RKO (cell line): ENCODE results near the gene PARL.
A peak's percentile ranks its signal among the peaks of the same experiment; 100 is the strongest.

ENCODE experiments used
- DNase-seq: peaks from one replicate; pipeline ENCODE4 v3.0.0-alpha.2; 2016; ENCODE audit warnings: low spot score

The PARL gene

DNA sequence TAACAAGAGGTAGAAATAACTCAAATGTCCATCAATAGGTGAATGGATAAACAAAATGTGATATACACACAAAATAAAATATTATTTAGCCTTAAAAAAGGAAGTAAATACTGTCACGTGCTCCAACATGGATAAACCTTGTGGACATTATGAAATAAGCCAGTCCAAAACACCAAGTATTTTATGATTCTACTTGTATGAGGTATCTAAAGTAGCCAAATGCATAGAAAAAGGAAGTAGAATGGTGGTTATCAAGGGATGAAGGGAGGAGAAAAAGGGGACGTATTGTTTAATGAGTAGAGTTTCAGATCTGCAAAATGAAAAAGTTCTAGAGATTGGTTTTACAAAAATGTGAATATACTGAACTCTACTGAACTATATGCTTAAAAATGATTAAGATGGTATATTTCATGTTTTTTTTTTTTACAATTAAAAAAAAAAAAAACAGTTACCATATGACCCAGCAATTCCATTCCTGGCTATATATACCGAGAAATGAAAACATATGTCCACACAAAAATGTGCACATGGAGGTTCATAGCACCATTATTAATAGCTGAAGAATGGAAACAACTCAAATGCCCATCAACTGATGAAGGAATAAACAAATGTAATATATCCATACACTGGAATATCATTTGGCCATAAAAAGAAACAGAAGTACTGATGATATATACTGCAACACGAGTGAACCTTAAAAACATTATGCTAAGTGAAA is 30.2 kb downstream of the PARL start:
- no peak for DNase-seq

DNA sequence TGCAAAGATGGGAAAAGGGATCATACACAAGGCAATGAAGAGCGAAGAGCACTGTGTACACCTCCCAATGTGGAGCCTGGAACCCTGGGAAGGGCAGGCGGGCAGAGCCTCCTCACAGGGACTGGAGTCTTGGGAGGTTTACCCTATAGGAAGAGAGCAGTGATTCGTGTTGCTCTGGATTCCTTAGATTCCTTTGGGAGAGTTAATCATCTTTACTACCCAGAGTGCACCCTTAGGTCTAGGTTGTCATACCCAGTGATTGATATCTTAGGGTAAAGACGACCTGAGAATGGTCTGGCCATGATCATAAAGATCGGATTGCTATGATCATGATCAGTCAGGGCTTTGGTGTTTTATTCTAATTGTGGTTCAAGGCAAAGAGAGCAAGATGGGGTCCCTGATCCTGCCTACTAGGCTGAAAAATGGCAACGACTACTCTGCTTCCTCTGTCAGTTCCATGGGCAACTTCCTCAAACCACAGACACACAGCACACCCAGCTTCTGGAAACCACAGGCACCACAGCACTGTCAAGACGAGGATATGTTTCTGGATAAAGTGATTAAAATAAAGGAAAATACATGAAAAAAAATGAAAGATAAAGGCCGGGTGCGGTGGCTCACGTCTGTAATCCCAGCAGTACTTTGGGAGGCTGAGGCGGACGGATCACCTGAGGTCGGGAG is 38.9 kb downstream of the PARL start:
- no peak for DNase-seq

DNA sequence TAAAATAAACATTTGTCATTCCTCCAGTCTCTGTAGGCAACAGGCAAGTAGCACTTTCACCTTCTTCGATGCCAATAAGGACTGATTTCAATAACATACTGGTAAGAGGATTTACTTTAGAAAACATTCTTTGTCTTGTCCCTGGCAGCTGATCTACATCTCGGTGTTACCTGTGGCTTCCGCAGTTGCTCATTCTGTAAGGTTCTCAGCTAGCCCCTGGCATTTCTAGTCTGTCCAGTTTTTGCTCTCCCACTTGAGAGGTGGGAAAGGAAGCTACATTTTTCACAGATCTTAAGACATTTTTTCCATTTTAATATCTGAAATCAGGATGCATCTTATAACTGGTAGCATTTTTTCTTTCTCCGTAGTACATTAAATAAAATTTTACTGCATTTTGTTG is 39.6 kb downstream of the PARL start:
- DNase-seq: no peak

DNA sequence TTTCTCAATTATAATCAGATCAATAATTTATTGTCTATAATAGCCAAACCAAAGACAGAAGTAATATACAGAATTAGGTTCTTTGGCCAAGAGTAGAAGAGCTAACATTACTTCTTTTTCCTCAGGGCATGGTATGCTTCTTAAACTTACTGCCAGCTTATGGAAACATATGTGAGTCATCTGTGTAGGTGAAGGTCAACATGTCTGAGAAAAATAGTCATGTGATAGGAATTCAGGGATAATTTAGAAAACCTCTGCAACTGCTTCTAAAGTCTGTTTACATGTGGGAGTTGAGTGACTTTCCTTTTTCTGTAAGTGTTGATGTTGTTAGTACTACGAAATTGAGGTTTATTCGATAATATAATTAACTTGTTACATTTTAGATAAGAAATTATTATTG is 40.1 kb downstream of the PARL start:
- peak; percentile 43 for DNase-seq

DNA sequence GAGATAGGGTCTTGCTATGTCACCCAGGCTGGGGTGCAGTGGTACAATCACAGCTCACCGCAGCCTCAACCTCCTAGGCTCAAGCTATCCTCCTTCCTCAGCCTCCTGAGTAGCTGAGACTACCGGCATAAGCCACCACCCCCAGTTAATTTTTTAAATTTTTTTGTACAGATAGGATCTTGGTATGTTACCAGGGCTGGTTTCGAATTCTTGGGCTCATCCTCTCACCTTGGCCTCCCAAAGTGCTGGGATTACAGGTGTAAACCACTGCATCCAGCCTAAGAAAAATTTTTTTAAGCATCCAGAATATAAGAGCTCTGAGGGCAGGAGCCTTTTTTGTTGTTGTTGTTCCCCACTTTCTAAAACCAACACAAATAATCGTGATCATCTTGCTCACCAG is 44.9 kb downstream of the PARL start:
- DNase-seq: no peak

DNA sequence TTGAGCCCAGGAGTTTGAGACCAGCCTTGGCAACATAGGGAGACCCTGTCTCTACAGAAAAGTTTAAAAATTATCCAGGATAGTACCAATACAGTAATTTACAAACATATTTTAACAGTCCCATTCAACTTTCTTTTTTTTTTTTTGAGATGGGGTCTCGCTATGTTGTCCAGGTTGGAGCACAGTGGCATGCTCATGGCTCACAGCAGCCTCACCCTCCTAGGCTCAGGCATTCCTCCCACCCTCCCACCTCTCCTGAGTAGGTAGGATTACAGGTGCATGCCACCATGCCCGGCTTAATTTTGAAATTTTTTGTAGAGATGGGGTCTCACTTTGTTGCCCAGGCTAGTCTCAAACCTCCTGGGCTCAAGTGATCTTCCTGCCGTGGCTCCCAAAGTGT is 46.8 kb downstream of the PARL start:
- no peak for DNase-seq

DNA sequence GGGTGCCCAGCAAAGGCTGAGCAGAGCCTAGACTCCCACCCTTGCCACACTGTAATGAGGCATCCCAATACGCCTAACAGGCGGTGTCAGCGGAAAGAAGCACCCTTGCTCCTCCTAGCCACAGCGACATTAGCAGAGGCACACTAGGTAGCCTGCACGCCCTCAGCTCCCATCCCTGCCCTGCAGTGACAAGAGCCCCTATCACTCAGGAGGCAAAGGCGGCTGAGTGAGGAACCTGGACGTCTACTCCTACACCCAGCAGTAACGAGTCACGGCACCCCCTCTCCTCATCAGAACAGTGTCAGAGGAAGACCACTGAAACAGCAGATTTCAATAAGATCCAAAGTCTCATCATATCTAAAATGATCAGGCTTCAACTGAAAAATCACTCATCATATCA is 47.3 kb downstream of the PARL start:
- no peak for DNase-seq

DNA sequence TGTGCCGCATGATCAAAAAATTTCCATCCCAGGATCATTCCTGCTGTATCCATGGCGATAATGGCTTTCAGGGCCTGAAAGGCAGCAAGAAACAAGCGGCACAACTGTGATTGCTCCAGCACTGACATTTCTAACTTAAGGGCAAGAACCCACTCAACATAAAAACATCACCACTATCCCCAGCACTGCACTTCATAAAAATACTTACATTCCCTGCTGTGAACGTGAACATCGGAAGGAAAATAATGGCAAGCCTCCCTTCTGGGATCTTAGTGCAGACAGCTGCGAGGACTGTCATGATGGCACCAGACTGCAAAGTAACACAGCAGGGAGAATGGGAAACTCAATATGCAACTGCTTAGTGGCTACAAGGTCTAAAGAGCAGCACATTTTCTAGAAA is 51.2 kb downstream of the PARL start:
- DNase-seq: no peak

DNA sequence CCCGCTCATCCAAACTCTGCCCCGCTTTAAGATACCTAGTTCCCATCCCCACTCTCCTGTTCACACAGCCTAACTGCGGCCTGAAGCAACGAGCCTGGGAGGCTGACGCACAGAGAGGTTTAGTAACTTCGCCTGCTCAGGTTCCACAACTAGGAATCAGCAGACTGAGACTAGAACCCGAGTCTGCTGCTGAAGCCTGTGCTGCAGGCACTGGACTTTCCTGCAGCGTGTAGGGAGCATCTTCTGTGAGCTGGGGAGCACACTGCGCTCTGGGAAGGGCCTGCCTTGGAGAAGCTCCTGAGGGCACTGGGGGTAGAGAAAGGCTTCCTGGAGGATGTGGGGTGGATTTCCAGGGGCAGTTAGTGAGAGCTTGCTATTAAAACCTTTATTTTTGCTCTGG is 54.5 kb downstream of the PARL start:
- DNase-seq: no peak

DNA sequence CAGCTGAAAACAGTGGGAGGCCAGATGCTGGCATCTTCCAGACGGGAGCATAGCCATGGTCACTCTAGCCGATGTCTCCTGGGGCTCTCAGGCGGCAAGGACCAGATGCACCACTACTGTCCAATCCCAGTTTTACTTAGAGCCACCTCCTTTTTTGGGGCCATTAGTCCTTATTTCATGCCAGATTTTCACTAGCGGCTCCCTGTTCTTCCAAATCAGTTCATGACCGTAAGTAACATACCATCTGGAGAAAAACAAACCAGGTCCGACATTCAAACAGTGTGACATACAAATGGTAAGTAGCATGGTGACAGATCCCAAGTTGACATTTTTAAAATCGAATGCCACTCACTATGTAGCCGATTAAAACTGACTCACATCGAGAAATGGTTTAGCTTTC is 55.2 kb downstream of the PARL start:
- no peak for DNase-seq

DNA sequence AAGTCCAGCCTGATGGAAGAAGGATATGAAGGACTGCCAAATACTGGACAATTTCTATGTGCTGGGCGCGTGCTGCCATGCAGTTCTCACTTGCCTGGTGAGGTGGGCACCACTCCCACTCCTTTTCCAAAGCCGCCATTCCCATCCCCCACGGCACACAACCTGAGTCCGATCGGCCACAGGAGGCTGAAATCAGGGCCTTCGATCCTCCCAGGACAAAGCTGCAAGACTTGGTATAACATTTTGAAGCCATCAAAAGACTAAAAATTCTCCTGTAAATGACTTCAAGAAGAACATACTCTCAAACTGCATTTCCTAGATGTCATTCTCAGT is 56.2 kb downstream of the PARL start:
- DNase-seq: no peak

DNA sequence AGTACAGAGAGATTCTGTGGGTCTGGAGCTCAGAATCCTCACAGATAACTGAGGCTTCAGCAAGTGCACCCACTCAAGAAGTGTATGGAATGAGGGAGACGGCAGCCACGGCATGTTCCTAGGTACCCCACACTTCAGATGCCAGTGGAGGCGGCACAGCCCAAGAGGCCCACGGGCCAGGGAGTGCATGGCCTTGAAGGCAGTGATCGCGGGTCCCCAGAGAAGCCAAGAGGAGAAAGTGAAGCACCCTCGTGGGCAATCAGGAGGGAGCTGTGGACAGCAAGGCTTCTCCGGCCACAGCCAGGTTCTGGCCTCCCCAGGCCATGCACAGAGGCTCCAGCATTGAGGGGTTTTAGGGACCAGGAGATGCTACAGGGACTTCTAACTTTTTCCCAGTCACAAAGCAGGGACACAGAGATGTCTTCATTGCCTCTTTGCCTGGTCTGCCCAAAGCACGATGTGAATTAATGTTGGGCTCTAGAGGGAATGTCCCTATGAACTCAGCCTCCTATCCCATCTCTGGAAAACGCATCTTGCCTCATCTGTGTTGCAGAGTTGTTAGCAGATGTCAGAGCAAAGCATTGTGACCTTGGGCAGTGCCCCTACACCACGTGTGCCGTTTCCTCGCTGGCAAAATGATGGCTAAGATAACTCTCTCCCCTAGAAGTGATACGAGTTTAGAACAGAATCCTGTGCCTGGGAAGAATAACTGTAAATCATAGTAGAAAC is 56.7 kb downstream of the PARL start:
- DNase-seq: no peak

DNA sequence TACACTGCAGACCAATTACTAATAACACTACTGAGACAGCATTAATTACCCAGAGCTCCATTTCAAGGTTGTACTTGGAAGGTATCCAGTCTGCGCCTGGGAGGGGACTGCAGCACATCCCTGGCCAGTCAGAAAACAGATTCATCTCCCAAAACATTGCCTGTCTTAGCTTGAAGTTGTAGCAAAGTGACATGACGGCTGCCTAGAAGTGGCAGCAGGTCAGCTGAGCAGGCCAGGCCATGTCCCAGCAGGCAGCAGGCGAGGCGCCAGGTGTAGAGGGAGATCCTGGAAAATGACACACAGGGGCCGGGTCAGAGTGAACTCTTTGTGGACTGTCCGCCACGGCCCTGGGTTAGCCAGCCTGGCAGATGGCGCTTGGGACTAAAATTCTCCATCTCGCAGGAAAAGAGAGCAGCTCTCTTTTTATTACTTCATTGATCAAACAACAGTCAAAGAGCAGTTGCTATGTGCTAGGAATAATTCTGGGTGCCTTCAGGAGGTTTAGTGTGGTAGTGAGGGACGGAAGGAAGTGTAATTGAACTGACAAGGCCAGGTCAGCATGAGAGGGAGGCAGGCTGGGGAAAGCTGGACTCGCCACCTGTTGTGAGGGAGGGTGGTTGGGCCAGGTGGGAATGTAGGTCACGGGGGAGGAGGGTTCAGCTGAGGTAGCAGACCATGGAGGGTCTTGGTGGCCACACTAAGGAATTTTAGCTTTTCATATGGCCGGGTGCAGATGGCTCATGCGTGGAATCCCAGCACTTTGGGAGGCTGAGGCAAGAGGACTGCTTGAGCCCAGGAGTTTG is 58.0 kb downstream of the PARL start:
- DNase-seq: no peak

DNA sequence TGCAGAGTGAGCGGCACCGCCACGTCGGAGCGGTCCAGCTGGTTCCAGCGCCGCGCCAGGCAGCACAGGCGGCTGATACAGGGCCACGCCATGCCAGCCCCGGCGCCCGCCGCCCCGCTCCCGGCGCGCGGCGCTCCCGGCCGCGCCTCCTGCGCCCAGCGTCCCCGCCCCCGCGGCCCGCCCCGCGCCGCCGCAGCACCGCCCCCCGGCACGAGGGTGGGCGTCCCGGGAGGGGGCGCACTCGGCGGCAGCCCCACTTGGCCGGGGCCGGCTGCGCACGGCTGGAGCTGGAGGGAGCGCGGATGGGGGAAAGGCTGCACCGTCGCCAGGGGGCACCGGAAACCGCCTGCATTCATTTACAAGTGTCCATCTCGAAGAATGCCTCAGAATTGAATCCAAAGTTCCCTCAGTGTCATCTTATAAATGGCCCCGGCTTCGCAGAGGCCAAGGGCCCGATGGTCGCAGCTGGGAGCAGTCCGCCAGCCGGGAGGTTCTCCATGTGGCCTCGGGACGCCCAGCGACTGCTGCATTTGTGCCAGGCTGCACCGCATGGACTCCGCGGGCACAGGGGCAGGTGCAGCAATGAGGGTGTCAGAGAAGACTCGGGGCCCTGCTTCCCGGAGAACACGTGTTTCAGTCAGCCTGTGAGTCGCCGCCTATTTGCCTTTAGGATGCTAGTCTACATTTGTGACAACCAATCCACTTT is 59.1 kb downstream of the PARL start, which contains the start of gene MAP6D1:
Gene MAP6D1 (minus strand): TSS at position 122 of the 706 bp plus-strand sequence. CDS start 30 bp downstream, at position 92.
- peak; percentile 81 for DNase-seq

DNA sequence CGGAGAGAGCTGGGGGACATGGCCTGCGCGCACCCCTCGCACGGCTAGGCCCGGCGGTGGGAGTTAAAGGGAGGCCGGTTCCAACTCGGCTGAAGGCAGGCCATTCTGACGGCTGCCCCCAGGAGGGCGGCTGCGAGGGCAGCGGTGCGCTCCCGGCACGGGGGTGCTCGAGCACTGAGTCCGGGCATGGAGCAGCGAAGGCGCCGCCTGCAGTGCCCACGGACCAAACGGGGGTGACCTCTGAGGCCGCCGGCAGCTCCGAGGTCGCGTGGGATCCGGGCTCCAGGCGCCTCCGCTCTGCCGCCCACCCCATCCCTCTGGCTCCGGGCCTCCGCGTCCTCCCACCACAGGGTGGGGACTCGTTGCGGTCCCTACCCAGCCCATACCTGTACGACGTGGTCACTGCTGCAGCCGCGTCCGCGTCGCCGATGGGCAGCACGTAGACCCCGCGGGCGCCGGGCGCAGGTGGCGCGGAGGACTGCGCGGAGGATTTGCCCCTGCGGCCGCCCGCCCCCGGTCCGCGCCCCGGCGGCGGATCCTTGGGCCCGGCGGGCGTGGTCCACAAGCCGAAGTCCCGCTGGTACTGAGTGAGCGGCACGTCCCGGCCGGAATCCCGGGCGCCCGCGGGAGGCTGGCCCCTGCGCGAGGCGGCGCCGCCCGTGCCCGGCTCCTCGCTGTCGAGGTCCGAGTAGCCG is 59.8 kb downstream of the PARL start:
- DNase-seq: peak; percentile 49

DNA sequence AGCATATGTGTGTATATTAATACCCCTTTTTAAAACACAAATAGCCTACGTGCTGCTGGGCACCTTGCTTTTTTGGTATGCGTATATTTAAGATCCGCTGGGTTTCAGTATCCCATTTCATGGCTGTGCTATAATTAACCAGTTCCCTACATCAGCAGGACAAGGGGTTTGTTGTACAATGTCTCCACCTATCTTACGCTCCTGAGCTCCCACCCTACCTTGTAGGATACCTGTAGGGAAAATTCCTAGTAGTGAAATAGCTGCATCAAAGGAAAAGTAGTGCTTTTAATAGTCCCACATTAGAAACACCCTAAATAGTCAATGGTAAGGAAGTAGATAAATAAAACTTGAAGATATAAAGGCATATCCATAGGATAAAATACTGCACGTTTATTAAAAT is 60.7 kb downstream of the PARL start:
- peak; percentile 41 for DNase-seq

DNA sequence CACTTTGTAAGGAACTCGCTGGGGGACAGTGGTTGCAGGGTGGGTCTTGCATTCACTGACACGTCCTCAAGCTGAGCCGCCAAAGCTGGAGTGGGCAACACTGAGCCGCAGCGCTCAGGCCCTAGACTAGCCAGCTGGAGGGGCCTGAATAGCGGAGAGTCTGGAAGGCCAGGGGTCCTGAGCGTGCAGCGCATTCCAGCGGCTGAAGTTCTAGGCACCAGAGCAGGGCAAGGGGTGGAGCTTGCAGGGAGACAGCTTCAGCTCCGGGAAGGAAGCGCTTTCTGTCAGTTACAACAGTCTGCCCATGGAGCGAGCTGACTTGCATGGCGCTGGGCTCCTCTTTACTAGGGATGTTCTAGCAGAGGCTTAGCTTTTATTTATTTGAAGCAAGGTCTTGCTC is 62.0 kb downstream of the PARL start:
- DNase-seq: no peak

DNA sequence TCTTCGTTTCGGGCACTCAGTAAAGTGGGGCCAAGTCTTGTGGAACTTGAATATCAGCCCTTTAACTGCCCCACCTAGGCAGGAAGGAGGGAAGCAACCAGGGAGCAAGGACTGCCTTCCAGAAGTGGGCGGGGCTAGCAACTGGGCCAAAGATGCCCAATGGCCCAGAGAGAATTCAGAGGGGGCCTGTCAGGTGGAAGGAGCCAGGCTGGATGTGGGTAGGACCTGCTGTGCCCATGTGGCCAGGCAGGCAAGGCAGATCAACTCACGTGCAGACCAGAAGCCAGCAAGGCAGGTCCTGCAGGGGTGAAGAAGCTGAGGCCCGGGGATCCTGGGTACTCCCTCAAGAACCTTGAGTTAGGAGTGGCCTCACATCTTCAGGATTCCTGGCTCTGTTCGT is 64.8 kb downstream of the PARL start:
- no peak for DNase-seq

DNA sequence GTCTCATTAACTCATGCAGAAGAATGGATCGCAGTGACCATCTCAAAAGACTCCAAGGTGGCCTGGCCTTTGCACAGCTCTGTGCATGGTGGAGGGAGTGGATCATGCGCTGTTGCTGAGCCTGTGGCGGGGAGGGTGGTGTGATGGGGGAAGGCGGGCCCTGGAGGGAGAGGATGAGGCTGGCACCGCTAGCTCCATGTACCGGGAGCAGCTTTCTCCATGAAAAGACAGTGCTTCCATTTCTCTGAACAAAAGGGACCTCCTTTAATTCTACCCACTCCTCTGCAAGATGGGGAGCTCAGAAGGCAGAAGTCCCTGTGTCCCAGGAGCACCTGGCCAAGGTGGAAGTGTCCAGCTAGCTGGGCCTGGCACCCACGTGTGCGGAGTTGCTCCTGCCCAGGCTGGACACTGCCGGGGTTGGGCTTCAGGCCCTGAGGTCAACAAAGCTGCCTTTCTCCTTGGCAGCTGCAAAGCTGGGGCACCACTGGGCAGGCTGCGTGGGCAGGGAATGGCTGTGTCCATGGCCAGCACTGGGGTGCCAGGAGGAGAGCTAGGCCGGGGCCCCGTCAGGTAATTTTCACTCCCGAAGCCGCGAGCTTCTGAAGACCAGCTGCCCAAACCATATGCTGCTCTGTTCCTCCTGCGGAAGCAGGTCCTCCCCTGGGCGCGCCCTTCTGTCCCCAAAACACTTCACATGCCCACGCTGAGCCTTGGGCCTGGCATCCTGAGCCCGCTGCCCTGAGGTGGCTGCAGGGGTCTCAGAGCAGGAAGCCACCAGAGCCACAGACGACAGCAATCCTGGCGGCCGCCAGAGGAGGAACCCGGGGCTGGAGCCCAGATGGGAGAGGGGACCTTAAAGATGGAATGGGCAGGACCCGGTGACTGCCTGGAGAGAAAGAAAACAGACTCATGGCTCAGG is 65.7 kb downstream of the PARL start:
- DNase-seq: no peak

DNA sequence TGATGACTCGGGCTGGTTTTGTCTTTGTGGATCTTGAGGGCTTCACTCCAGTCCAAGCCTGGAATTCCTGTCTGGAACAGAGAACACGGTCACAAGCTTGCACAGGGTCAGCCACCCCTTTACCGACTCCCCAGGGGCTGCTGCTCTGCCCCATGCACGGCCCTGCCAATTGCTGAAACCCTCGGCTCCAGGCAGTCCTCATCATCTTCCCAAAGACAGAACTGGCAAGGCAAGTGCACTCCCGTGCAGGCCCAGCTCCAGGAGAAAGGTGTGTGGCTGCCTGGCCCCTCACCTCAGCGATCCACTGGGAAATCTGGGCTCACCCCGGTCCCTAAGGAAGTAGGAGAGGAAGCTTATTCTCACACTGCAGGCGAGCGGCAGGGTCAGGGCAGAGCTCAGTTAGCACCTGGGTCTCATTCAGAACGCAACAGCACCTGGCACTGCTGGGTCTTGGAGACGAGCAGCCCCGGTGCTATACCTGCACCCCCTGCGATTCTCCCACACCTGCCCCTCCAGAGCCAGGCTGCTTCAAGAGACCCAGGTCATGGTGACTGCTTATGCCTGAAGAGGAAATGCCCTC is 66.5 kb downstream of the PARL start:
- no peak for DNase-seq
